AG04450 (cell line): Measurements from ENCODE around the gene DDX3X. TPM values are rescaled to one million over a fixed set of nuclear protein-coding genes. Genes with fewer than 3 reads are reported as not detected.
A peak's percentile ranks its signal among the peaks of the same experiment; 100 is the strongest.
"Not testable (repeated sequence)": the region's sequence is repeated elsewhere in the genome, so short reads cannot be mapped to it uniquely, and the experiment has no call there.

Source experiments
- CTCF ChIA-PET: fragments of 300-600, 350-600 bp; formaldehyde crosslinking; extraction: SDS; loops from one replicate; lab custom pipeline; 2022; ENCODE audit warnings: antibody characterized with exemption, inconsistent platforms; lab: Charles Lee
- POLR2A ChIA-PET: fragments of 350-600 bp; formaldehyde crosslinking; extraction: SDS; loops from one replicate; lab custom pipeline; 2021; ENCODE audit warnings: antibody characterized with exemption, inconsistent platforms; lab: Yijun Ruan, JAX
- DNase-seq: peaks from one replicate; pipeline ENCODE4 v3.0.0-alpha.2; 2011; ENCODE audit warnings: low read depth, low spot score
- H3K27ac ChIP-seq: one replicate; pipeline ENCODE4 v1.5.1; 2012; ENCODE audit warnings: low read depth, low read length, control low read depth
- H3K27me3 ChIP-seq: one replicate; pipeline ENCODE4 v1.6.0; 2012; ENCODE audit warnings: low read length; ENCODE audit not compliant: control insufficient read depth, insufficient read depth
- H3K4me3 ChIP-seq: 2 replicates; pipeline ENCODE4 v1.5.1; 2011; ENCODE audit warnings: mild to moderate bottlenecking, low read depth, low read length, control low read depth
- H3K9me3 ChIP-seq: 2 replicates; pipeline ENCODE4 v1.5.1; 2012; ENCODE audit warnings: low read length; ENCODE audit not compliant: control insufficient read depth, insufficient read depth
- CTCF ChIP-seq: IDR thresholded peaks from 2 replicates; pipeline ENCODE4 v1.5.1; 2011; ENCODE audit warnings: low read depth, low read length, control low read depth, inconsistent platforms
- polyA plus RNA-seq: library from polyadenylated mRNA; depleted of rRNA; stranded (reverse); fragments of >200 nt; gene quantifications from 2 replicates; pipeline ENCODE4 v1.2.3, GENCODE V29; 2011

DDX3X gene
- polyA plus RNA-seq, 1 experiment: 110 TPM

- ChIA-PET POLR2A (interaction anchor here (0.6 to 0.9 kb wide), 3 partner anchors 47 to 101 kb away, joined by 3 read pairs; no protein-coding TSS in a partner anchor), CTCF (no interaction called here)
- DNase-seq: peak; percentile 55
- Histone ChIP-seq H3K4me3 (no peak overlapping the region), H3K27ac (peak overlapping the region; percentile 57), H3K27me3 (no peaks in the 10 kb centered on the region), H3K9me3 (no peaks in the 10 kb centered on the region)
- no peak for TF ChIP-seq CTCF
Measured at GRCh38 chrX:41384051-41384705, 50.2 kb downstream of the DDX3X start.

- ChIA-PET POLR2A (no interaction called here), CTCF (no interaction called here)
- Histone ChIP-seq H3K27ac (no peak overlapping the region), H3K4me3 (no peak overlapping the region), H3K27me3 (no peaks in the 10 kb centered on the region), H3K9me3 (no peaks in the 10 kb centered on the region)
- DNase-seq: no peak
- TF ChIP-seq CTCF: no peak
Measured at GRCh38 chrX:41386222-41386990, 52.4 kb downstream of the DDX3X start.

GRCh38 chrX:41388543-41388942, 54.6 kb downstream of the DDX3X start:
- Histone ChIP-seq H3K9me3 (no peaks in the 10 kb centered on the region), H3K27me3 (no peaks in the 10 kb centered on the region), H3K27ac (no peak overlapping the region), H3K4me3 (no peak overlapping the region)
- POLR2A ChIA-PET: no interaction called here
- DNase-seq: no peak
- no peak for TF ChIP-seq CTCF
- CTCF ChIA-PET: no interaction called here

- CTCF ChIA-PET: no interaction called here
- POLR2A ChIA-PET: no interaction called here
- no peak for DNase-seq
- H3K27ac ChIP-seq: no peak overlapping the region
- H3K9me3 ChIP-seq: no peaks in the 10 kb centered on the region
- no peak overlapping the region for H3K4me3 ChIP-seq
- TF ChIP-seq CTCF: no peak
- H3K27me3 ChIP-seq: no peaks in the 10 kb centered on the region
Measured at GRCh38 chrX:41389311-41389888, 55.4 kb downstream of the DDX3X start.

- H3K4me3 ChIP-seq, H3K9me3 ChIP-seq, H3K27me3 ChIP-seq, H3K27ac ChIP-seq, CTCF ChIA-PET, POLR2A ChIA-PET, DNase-seq: not testable (repeated sequence)
Measured at GRCh38 chrX:41390576-41390975, 56.6 kb downstream of the DDX3X start.
